ENCODE data around the gene LRRC37A3.
A peak's percentile ranks its signal among the peaks of the same experiment; 100 is the strongest.
"Not testable (repeated sequence)": the region's sequence is repeated elsewhere in the genome, so short reads cannot be mapped to it uniquely, and the experiment has no call there.

Gene LRRC37A3

DNA sequence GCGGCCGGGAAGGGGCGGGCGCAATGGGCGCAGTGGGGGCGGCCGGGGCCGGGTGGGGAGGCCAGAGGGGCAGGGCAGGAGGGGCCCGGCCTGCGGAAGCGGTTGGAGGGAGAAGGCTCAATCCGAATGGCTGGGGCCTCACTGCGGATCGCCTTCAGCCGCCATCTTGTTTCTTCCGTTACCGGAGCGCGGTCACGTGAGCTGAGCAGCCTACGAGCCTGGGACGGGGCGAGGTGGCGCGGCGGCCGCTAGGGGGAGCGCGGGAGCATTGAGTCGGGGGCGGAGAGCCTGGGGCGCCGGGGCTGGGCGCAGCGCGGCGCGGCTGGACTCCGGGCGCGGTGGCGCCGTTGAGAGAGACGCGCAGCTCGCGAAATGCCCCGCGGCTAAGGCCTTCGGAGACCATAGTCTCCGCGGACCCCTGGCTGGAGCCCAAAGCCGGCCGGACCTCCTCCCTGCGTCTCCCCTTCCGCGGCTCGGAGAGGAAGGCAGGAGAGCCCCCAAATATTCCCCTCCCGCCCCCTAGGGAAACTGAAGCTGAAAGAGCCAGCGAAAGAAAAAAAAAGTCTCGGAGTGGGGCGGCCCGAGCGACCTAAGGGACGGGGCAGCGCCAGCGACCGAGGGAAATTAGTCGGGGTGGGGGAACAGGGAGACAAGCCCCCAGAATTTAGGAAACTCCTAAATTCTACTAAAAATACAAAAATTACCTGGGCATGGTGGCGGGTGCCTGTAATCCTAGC lies at the start of gene LRRC37A3:
TSS of gene LRRC37A3 (minus strand) at position 190 of the 737 bp plus-strand sequence. CDS start 22,221 bp downstream, outside the sequence.
- peak; percentile 89 for DNase-seq

DNA sequence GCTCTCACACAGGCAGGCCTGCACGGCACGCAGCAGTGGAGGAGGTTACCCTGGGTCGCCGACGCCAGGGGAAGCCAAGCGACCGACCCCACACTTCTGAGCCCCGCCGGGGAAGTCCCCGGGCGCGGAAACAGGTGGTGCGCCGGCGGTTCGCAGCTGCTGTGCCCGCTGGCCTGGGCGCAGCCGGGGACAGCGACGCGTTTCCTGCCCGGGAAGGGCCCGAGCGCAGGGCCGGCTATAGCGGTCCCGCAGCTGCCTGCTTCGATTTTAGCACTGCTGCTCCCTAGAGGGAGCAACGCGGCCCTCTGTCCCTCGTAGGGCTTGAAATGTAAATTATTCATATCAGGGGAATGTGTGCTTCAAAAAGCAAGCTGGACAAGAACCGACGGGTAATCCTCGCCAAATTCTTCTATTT lies 46.6 kb upstream of the LRRC37A3 start:
- DNase-seq: not testable (repeated sequence)

GRCh38 chr17:64965256-64965872 lies 46.1 kb upstream of the LRRC37A3 start:
- DNase-seq: not testable (repeated sequence)

- DNase-seq: no peak
Observed at GRCh38 chr17:64964796-64965195, 45.5 kb upstream of the LRRC37A3 start.

- DNase-seq: not testable (repeated sequence)
Observed at GRCh38 chr17:64963814-64964213, 44.5 kb upstream of the LRRC37A3 start.

DNA sequence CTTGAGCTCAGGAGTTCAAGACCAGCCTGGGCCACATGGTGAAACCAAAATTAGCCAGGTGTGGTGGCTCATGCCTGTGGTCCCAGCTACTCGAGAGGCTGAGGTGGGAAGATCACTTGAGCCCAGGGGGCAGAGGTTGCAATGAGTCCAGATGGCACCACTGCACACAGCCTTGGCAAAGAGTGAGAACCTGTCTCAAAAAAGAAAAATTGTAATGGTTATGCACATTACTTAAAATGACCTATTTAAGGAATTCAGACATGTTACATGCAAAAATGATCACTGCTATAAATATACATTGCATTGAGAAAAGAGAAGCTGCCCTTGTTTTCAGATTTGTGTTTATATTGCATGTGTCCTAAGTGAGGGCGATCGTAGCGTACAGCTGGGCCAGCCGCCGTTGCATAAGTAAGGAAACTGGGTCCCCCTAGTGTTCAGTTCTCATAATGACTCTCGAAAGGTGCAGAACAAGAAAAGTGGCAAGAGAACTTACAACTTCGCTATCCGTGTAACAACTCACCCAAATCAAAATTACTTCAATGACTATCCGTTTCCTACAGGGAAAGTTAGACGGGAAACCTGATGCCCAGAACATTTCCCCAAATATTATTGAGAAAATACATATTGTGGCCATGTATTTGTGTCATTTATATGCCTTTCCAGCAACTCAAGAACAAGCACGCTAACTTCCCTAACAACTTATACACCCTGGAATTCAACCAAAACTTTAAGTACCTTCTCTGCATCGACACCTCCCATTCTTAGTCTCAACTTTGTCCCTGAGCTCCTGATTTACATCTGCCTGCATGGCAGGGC lies 42.5 kb upstream of the LRRC37A3 start:
- DNase-seq: peak; percentile 87

DNA sequence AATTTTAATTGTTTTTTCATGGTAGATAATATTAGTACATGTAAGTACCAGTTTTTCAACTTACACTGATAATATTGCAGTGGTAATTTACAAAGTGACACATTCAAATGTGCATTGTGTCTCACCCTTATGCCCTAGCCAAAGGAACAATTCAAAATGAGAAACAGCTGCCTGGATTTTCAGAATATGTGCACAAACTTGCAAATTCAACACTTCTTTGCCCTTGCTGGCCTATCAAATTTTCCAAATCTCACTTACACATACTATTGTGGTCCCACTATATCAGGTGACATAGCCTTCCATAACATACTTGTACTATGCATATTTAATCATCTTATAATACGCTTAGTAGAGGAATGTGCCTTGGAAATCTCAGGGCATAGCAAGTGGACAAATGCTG lies 32.6 kb upstream of the LRRC37A3 start:
- DNase-seq: no peak

DNA sequence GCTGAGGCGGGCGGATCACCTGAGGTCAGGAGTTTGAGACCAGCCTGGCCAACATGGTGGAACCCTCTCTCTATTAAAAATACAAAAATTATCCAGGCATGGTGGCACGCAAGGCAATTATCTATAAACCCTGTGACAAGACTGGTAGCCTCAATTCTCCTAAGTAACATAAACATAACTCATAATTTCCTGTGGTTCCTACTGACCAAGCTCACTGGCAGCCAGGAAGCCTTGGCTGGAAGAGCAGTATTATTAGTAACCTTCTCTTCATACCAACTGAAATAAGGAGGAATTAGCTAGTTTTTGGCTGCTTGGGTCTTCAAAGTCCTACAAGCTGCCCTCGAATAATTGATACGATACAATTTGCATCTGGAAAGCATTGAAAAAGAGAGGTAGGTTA lies 31.6 kb upstream of the LRRC37A3 start:
- DNase-seq: no peak

DNA sequence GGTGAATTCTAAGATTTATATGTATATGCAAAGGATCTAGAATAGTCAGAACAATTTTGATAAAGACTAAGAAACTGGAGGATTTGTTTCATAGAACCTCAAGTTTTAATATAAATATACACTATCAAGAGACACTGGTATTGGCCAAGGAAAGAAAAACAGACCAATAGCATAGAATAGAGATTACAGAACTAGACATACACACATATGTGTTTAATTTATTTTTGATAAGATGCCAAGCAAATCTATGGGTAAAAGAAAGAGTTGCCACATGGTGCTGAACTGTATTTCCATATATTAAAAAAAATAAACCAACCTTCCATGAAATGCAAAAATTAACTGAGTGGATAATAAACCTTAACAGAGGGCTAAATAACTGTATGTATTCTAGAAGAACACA lies 27.9 kb upstream of the LRRC37A3 start:
- no peak for DNase-seq

DNA sequence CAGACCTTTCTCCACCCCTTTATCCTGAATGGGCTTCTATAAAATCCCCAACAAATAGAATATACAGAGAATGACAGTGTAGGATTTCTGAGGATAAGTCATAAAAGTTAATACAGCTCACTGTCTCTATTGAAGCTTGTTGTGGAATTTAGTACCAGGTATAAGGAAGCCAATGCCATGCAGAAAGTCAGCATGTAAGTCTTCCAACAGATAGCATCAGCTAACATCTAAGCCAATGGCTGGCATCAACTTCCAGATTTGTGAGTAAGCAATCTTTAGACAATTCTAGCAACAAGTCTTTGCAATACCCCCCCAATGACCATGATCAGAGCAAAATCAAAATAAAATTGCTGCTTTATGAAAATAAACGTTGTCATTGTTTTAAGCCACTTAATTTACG lies 22.5 kb upstream of the LRRC37A3 start:
- DNase-seq: no peak

DNA sequence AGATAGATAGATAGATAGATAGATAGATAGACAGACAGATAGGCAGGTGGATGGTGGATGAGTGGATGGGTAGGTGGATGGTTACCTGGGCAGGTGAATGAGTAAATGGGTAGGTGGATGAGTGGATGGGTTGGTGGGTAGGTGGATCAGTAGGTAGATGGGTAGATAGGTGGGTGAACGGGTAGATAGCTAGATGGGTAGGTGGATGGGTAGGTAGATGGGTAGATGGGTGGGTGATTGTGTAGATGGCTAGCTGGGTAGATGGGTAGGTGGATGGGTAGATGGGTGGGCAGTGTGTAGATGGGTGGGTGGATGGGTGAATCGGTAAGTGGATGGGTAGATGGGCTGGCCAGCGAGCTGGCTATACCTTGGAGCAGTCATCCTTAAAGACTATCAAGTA lies 21.8 kb upstream of the LRRC37A3 start:
- DNase-seq: no peak

DNA sequence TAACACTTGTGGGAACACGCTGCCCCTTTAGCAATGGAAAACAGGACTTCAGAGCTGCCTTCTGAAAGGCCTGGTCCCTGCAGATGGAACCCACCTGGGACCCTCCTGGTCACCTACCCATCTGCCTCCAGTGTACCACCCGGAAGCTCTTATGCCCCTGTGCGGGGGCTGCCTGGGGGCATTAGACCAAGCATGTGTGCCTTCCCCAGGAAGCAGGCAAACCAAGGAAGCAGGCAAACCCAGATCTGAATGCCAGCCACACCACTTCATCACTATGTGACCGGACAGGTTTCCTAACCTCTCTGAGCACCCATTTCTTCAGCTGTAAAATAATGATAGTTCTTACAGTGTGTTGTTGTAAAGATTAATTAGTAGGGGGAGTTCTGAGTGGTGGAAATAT lies 20.8 kb upstream of the LRRC37A3 start:
- DNase-seq: no peak

DNA sequence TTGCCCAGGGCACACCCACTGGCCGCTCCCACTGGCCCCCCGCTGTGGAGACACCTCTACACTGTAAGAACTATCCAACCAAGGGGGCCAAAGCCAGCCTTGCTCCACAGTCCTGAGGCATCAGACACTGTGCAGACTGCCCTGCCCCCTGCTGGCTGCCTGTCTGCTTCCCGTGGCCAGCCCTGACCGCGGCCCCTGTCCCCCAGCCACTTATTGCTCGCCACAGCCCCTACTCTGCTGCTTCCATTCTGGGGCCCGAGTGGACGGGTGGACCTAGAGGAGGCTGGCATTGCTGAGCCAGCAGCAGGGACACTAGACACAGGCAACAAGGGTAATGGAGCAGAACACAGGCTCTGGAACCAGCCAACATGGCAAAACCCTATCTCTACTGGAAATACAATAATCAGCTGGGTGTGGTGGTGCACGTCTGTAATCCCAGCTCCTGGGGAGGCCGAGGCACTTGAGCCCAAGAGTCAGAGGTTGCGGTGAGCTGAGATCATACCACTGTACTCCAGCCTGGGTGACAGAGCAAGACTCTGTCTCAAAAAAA lies 19.7 kb upstream of the LRRC37A3 start:
- peak; percentile 10 for DNase-seq

DNA sequence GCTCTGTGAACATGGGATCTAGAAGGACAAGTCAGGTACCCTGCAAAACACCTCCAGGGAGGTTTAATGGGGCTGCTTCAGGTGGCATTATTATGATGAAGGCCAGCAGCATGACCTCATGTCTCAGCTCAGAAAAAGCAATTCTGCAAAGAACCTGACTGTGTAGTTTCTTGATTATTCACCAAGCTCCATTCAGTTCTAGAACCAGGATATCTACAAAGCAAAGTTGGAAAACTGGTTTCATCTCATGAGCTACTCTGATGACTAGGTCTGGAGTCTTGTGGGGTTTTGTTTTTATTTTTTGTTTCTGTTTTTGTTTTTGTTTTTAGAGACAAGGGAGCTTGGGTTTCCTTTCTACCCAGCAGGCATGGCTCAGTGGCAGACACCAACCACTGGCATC lies 19.0 kb upstream of the LRRC37A3 start:
- no peak for DNase-seq

DNA sequence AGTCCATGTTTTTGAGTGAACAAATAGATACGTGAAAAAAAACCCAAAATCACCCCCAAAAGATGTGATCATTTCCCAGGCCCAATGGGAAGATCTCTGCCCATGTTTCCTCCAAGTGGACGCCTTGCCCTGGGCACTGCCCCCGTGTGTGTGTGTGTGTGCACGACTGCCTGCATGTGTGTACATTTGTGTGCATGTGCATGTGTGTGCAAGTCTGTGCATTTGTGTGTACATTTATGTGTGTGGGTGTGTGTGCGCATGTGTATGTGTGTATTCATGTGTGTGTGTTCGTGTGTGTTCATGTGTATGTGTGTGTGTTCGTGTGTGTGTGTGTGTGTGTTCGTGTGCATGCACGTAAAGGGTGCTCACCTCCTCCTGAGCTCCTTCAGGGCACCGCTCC lies 16.8 kb upstream of the LRRC37A3 start:
- DNase-seq: no peak

DNA sequence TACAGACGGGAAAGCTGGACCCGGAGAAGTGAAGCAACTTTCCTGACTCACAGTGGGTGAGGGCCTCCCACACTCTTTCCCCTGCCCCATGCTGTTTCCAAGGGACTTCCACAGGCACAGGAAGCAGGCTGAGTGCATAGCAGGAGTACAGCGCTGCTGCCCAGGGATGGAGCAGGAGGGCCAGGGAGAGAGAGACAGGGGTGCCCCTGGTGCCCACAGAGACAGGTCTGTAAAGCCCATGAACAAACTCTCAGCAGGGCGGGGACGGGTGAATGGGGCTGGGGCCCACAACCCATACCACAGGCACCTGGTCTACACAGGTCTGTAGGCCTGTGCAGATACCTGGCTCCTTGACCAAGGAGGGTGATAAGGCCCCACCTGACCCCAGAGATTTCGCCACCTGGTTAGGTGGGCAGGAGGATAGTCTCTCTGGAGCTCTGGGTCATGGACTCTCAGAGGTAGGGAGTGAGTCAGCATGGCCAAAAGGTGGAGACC lies 15.1 kb upstream of the LRRC37A3 start:
- not testable (repeated sequence) for DNase-seq

- not testable (repeated sequence) for DNase-seq
Observed at GRCh38 chr17:64932850-64933249, 13.6 kb upstream of the LRRC37A3 start.

DNA sequence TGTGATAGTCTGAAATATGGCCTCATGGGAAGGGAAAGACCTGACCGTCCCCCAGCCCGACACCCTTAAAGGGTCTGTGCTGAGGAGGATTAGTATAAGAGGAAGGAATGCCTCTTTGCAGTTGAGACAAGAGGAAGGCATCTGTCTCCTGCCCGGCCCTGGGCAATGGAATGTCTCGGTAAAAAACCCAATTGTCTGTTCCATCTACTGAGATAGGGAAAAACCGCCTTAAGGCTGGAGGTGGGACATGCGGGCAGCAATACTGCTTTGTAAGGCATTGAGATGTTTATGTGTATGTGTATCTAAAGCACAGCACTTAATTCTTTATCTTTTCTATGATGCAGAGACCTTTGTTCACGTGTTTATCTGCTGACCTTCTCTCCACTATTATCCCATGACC lies 11.1 kb upstream of the LRRC37A3 start:
- not testable (repeated sequence) for DNase-seq

DNA sequence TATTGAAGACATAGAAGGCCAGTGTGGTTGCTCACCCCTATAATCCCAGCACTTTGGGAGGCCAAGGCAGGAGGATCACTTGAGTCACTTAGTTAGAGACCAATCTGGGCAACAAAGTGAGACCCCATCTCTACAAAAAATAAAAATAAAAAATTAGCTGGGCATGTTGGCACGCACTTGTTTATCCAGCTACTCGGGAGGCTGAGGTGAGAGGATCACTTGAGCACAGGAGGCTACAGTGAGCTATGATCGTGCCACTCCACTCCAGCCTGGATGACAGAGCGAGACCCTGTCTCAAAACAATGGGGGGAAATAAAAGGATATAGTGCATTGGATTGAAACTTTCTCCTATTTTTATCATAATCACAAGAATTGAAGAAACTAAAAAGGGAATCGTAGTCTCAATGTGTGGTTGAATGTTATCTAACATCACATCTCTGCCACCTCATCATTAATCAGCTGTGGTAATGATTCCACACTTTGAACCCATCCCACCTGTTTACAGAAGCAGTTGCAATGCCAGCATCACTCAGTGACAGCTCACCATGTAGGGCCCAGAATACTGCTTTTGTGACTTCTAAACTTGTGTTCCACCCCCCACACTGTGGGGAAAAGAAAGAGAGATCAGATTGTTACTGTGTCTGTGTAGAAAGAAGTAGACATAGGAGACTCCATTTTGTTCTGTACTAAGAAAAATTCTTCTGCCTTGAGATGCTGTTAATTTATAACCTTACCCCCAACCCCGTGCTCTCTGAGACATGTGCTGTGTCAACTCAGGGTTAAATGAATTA lies 10.3 kb upstream of the LRRC37A3 start:
- not testable (repeated sequence) for DNase-seq

DNA sequence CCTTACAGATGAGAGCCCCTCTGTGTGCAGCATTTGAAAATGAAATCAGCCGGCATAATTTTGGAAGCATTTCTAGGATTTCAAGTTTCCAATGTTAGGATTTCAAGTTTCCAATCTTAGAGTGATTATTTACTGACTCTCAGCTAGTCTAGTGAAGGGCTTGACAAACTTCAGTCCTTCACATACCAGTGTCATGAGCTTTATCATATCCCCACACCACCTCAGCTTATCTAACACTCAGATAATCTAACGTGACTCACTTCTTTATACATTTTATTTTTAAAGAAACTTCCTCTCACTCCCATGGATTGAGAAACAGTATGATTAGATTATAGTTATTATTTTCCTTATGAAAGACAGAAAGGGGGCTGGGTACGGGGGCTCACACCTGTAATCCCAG lies 9.4 kb upstream of the LRRC37A3 start:
- not testable (repeated sequence) for DNase-seq

- peak; percentile 75 for DNase-seq
Observed at GRCh38 chr17:64927444-64927843, 8.2 kb upstream of the LRRC37A3 start.

DNA sequence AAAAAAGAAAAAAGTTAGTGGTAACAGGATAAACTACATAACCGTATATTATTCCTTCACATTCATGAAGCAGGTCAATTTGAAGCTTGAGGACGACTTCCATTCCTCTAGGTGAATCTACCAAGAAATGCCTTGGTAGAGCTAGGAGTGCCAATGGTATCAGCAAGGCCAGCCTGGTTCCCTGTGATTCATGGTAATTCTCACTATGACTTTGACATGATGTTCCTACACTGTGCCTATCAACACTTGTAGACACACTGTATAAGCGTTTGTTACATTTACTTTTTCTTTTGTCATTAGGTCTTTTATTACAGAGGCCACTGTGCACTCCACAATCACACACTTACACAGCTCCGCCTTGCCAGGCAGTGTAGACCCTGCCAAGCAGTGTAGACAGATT lies 7.2 kb upstream of the LRRC37A3 start:
- DNase-seq: not testable (repeated sequence)

Data from NCI-H2227 treated with DMSO at 0.1 percent for 48 hours (cell line).